ENCODE measurements around the gene TNFRSF9.
"Not testable (repeated sequence)": the region's sequence is repeated elsewhere in the genome, so short reads cannot be mapped to it uniquely, and the experiment has no call there.

Gene TNFRSF9

GRCh38 chr1:7960867-7961215 lies 20.2 kb upstream of the TNFRSF9 start:
- no peak for DNase-seq (ENCODE audit: low read depth)

GRCh38 chr1:7960165-7960564 lies 19.5 kb upstream of the TNFRSF9 start:
- no peak for DNase-seq (ENCODE audit: low read depth)

GRCh38 chr1:7956218-7957032 lies 15.8 kb upstream of the TNFRSF9 start:
- DNase-seq (ENCODE audit: low read depth), result no peak

- DNase-seq (ENCODE audit: low read depth), result no peak
Measured at GRCh38 chr1:7954683-7955082, 14.0 kb upstream of the TNFRSF9 start.

GRCh38 chr1:7953850-7954609 lies 13.4 kb upstream of the TNFRSF9 start:
- peak; percentile 77 for DNase-seq (ENCODE audit: low read depth)

- DNase-seq (ENCODE audit: low read depth), result not testable (repeated sequence)
Measured at GRCh38 chr1:7952791-7953190, 12.2 kb upstream of the TNFRSF9 start.

GRCh38 chr1:7948960-7949359 lies 8.3 kb upstream of the TNFRSF9 start:
- DNase-seq (ENCODE audit: low read depth), result no peak

- no peak for DNase-seq (ENCODE audit: low read depth)
Measured at GRCh38 chr1:7943251-7943650, 2.6 kb upstream of the TNFRSF9 start.

GRCh38 chr1:7942214-7942921 lies 1.7 kb upstream of the TNFRSF9 start:
- no peak for DNase-seq (ENCODE audit: low read depth)

GRCh38 chr1:7941437-7941793 lies 776 bp upstream of the TNFRSF9 start:
- no peak for DNase-seq (ENCODE audit: low read depth)

- DNase-seq (ENCODE audit: low read depth), result no peak
Measured at GRCh38 chr1:7940034-7940433, 605 bp downstream of the TNFRSF9 start.

- DNase-seq (ENCODE audit: low read depth), result no peak
Measured at GRCh38 chr1:7938070-7938469, 2.6 kb downstream of the TNFRSF9 start.

- DNase-seq (ENCODE audit: low read depth), result no peak
Measured at GRCh38 chr1:7932524-7933138, 8.0 kb downstream of the TNFRSF9 start.

- no peak for DNase-seq (ENCODE audit: low read depth)
Measured at GRCh38 chr1:7931446-7931812, 9.2 kb downstream of the TNFRSF9 start.

GRCh38 chr1:7930645-7931445 lies 9.8 kb downstream of the TNFRSF9 start:
- DNase-seq (ENCODE audit: low read depth), result no peak

GRCh38 chr1:7929637-7930036 lies 11.0 kb downstream of the TNFRSF9 start:
- DNase-seq (ENCODE audit: low read depth), result no peak

- no peak for DNase-seq (ENCODE audit: low read depth)
Measured at GRCh38 chr1:7928247-7928646, 12.4 kb downstream of the TNFRSF9 start.

GRCh38 chr1:7927061-7927460 lies 13.6 kb downstream of the TNFRSF9 start:
- DNase-seq (ENCODE audit: low read depth), result not testable (repeated sequence)

- no peak for DNase-seq (ENCODE audit: low read depth)
Measured at GRCh38 chr1:7922301-7922700, 18.3 kb downstream of the TNFRSF9 start.

GRCh38 chr1:7921796-7922195 lies 18.8 kb downstream of the TNFRSF9 start:
- DNase-seq (ENCODE audit: low read depth), result no peak

- DNase-seq (ENCODE audit: low read depth), result no peak
Measured at GRCh38 chr1:7919880-7920279, 20.8 kb downstream of the TNFRSF9 start.

GRCh38 chr1:7917971-7918370 lies 22.7 kb downstream of the TNFRSF9 start:
- DNase-seq (ENCODE audit: low read depth), result not testable (repeated sequence)

Data from activated T-helper 9 cell treated with anti-CD3 and anti-CD28 coated beads, Interleukin-2, amount 50 U/mL, for 16 hours (primary cell).